Loucy (cell line): Measurements from ENCODE around the gene NMU.

Source experiments
- CTCF ChIP-seq: fragments of 200-600 bp; sonication (generic); conservative IDR thresholded peaks from 2 replicates; pipeline ENCODE4 v1.5.1; 2014; ENCODE audit warnings: mild to moderate bottlenecking, antibody characterized with exemption, low read length
- EZH2phosphoT487 ChIP-seq: fragments of 200-600 bp; IDR thresholded peaks from 2 replicates; pipeline ENCODE4 v1.6.1; 2018; ENCODE audit warnings: antibody characterized with exemption, mild to moderate bottlenecking, moderate library complexity, borderline replicate concordance

- TF ChIP-seq CTCF (no peak), EZH2phosphoT487 (no peak)
Measured at GRCh38 chr4:55568905-55569504, 67.1 kb downstream of the NMU start.
